ENCODE results near the gene PYGL.

- TF ChIP-seq, protein P1, sequence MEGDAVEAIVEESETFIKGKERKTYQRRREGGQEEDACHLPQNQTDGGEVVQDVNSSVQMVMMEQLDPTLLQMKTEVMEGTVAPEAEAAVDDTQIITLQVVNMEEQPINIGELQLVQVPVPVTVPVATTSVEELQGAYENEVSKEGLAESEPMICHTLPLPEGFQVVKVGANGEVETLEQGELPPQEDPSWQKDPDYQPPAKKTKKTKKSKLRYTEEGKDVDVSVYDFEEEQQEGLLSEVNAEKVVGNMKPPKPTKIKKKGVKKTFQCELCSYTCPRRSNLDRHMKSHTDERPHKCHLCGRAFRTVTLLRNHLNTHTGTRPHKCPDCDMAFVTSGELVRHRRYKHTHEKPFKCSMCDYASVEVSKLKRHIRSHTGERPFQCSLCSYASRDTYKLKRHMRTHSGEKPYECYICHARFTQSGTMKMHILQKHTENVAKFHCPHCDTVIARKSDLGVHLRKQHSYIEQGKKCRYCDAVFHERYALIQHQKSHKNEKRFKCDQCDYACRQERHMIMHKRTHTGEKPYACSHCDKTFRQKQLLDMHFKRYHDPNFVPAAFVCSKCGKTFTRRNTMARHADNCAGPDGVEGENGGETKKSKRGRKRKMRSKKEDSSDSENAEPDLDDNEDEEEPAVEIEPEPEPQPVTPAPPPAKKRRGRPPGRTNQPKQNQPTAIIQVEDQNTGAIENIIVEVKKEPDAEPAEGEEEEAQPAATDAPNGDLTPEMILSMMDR (optimal IDR thresholded peaks at IDR 0.05 in 1 of 3, IDR thresholded peaks at IDR 0.05 in 1 of 3, conservative IDR thresholded peaks at IDR 0.05 in 1 of 3; ENCODE audit: extremely low read depth in 1 of 3, insufficient read depth in 2 of 3, low read length in 3 of 3): no peak
- no peak for TF ChIP-seq EZH2 (IDR thresholded peaks at IDR 0.05; ENCODE audit: low read length)
These were observed 60.5 kb downstream of the PYGL start for GRCh38 chr14:50883827-50884197.
